GM21447 (cell line): ENCODE measurements around the gene FIP1L1.
"Not testable (repeated sequence)": the region's sequence is repeated elsewhere in the genome, so short reads cannot be mapped to it uniquely, and the experiment has no call there.

Source experiments
- ATAC-seq: cut with Tn5 transposase; IDR thresholded peaks from one replicate; pipeline ENCODE4 v1.9.1; 2021; ENCODE audit not compliant: unreplicated experiment

The FIP1L1 gene

GRCh38 chr4:53465891-53466290, 88.5 kb downstream of the FIP1L1 start:
- no peak for ATAC-seq

GRCh38 chr4:53466576-53466975, 89.1 kb downstream of the FIP1L1 start:
- ATAC-seq = not testable (repeated sequence)

- ATAC-seq = no peak
Measured at GRCh38 chr4:53476232-53477037, 99.0 kb downstream of the FIP1L1 start.

GRCh38 chr4:53477038-53477565, 99.7 kb downstream of the FIP1L1 start:
- ATAC-seq = no peak

GRCh38 chr4:53477636-53478035, 100.2 kb downstream of the FIP1L1 start:
- no peak for ATAC-seq

- no peak for ATAC-seq
Measured at GRCh38 chr4:53478671-53479456, 101.4 kb downstream of the FIP1L1 start.

- no peak for ATAC-seq
Measured at GRCh38 chr4:53479736-53480525, 102.5 kb downstream of the FIP1L1 start.

GRCh38 chr4:53480909-53481308, 103.5 kb downstream of the FIP1L1 start:
- ATAC-seq = no peak

GRCh38 chr4:53481586-53481985, 104.1 kb downstream of the FIP1L1 start:
- no peak for ATAC-seq

GRCh38 chr4:53483250-53483649, 105.8 kb downstream of the FIP1L1 start:
- ATAC-seq = no peak

GRCh38 chr4:53484911-53485657, 107.6 kb downstream of the FIP1L1 start:
- no peak for ATAC-seq

- ATAC-seq = no peak
Measured at GRCh38 chr4:53485658-53486040, 108.2 kb downstream of the FIP1L1 start.

- ATAC-seq = no peak
Measured at GRCh38 chr4:53487766-53488165, 110.3 kb downstream of the FIP1L1 start.

- ATAC-seq = no peak
Measured at GRCh38 chr4:53489279-53489889, 111.9 kb downstream of the FIP1L1 start.

GRCh38 chr4:53490161-53490956, 112.9 kb downstream of the FIP1L1 start:
- ATAC-seq = no peak

- no peak for ATAC-seq
Measured at GRCh38 chr4:53490965-53491622, 113.7 kb downstream of the FIP1L1 start.

GRCh38 chr4:53494851-53495250, 117.4 kb downstream of the FIP1L1 start:
- ATAC-seq = no peak

GRCh38 chr4:53497487-53498244, 120.2 kb downstream of the FIP1L1 start:
- no peak for ATAC-seq
